ENCODE data around the gene TSSK6.

TSSK6 gene

GRCh38 chr19:19530423-19530804, 15.1 kb upstream of the TSSK6 start:
- H3K27ac Mint-ChIP-seq, result no peak overlapping the region
- H3K4me3 Mint-ChIP-seq, result no peak overlapping the region
- DNase-seq, result no peak
- no peak for ATAC-seq (replicated peaks)
- no peaks in the 10 kb centered on the region for H3K27me3 Mint-ChIP-seq
- peaks cover 8 to 18% of the 10 kb centered on the region in 2 donors for H3K4me1 Mint-ChIP-seq
- no peaks in the 10 kb centered on the region for H3K9me3 Mint-ChIP-seq
- H3K36me3 Mint-ChIP-seq, result peaks cover 27 to 46% of the 10 kb centered on the region in 2 donors

DNA sequence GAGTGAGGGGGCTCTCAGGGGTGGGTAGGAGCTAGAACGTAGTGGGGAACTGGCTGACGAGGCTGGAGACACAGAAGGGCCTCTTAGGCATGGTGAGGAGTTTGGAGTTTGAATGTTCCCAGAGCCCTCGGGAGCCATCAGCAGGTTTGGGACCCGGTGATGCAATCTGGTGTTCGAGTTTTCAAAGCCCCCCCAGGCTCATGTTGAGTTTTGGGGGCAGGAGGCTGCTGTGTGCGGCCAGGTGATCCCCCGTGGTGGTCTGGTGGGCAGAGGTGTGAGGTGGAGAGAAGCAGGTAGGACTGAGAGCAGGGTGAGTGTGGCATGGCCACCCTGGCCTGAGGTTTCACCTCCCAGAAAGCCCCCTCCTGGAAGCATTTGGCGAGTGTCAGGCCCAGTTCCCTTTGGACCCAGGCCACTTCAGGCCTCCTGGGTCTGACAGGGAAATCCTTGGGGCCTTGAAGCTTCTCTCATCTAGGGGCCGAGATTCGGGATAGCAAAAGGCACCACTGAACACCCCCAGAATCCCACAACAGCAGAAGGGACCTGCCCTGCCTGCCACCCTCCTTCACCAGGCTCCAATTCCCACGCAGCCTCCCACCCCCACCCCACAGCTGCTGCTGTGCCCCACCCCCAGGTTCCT, 14.6 kb upstream of the TSSK6 start:
- Mint-ChIP-seq H3K27me3 (no peaks in the 10 kb centered on the region), H3K36me3 (peaks cover 27 to 42% of the 10 kb centered on the region in 2 donors), H3K4me1 (peaks cover 8 to 24% of the 10 kb centered on the region in 2 donors), H3K9me3 (no peaks in the 10 kb centered on the region), H3K4me3 (no peak overlapping the region), H3K27ac (no peak overlapping the region)
- ATAC-seq (replicated peaks), result no peak
- no peak for DNase-seq

DNA sequence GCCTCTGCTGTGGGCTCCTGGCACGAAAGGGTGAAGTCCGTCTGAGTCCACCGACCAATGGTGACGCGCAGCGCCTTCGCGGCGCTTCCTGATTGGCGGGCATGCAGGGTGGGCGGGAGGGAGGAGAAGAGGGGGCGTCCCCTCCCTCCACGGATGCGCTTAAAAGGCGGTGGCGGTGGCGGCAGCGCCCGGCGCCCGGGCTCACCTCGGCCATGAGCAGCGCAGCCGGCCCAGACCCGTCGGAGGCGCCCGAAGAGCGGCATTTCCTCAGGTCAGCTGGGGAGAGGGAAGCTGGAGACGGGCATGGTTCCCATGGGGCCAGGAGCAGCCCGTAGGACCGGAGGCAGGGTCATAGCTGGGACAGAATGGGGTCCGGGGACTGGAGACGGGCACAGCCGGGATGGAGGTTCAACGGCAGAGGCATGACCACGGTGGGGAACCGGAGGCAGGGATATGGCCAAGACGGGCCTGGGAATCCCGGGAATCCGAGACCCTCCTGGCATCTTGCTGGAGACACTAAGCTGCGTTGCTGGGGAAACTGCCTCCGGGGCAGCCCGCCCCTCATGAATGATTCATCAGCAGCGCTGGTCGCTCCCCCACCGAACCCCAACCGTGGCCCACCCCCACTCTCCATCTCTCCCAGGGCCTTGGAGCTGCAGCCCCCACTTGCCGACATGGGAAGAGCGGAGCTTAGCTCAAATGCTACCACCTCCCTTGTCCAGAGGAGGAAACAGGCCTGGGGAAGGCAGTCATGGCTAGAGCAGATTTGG, 13.6 kb upstream of the TSSK6 start, which contains the start of gene YJEFN3:
TSS of gene YJEFN3 (plus strand) at position 191 of the 770 bp plus-strand sequence. CDS start at position 213, 22 bp downstream.
- ATAC-seq (replicated peaks) (no peak), DNase-seq (no peak)
- Mint-ChIP-seq H3K36me3 (peaks cover 22 to 41% of the 10 kb centered on the region in 2 donors), H3K4me3 (no peak within 1 kb of the TSS), H3K4me1 (peaks cover 7 to 29% of the 10 kb centered on the region in 2 donors), H3K27me3 (no peaks in the 10 kb centered on the region), H3K9me3 (no peaks in the 10 kb centered on the region), H3K27ac (peak within 1 kb of the TSS; percentile 49)

GRCh38 chr19:19527674-19528625, 12.6 kb upstream of the TSSK6 start:
- Mint-ChIP-seq H3K27ac (no peak overlapping the region), H3K9me3 (no peaks in the 10 kb centered on the region), H3K36me3 (peaks cover 20 to 42% of the 10 kb centered on the region in 2 donors), H3K27me3 (no peaks in the 10 kb centered on the region), H3K4me1 (peaks cover 7 to 31% of the 10 kb centered on the region in 2 donors), H3K4me3 (no peak overlapping the region)
- ATAC-seq (replicated peaks), result no peak
- DNase-seq, result no peak

GRCh38 chr19:19527371-19527656, 12.0 kb upstream of the TSSK6 start:
- peaks cover 7 to 29% of the 10 kb centered on the region in 2 donors for H3K4me1 Mint-ChIP-seq
- H3K27ac Mint-ChIP-seq, result no peak overlapping the region

DNA sequence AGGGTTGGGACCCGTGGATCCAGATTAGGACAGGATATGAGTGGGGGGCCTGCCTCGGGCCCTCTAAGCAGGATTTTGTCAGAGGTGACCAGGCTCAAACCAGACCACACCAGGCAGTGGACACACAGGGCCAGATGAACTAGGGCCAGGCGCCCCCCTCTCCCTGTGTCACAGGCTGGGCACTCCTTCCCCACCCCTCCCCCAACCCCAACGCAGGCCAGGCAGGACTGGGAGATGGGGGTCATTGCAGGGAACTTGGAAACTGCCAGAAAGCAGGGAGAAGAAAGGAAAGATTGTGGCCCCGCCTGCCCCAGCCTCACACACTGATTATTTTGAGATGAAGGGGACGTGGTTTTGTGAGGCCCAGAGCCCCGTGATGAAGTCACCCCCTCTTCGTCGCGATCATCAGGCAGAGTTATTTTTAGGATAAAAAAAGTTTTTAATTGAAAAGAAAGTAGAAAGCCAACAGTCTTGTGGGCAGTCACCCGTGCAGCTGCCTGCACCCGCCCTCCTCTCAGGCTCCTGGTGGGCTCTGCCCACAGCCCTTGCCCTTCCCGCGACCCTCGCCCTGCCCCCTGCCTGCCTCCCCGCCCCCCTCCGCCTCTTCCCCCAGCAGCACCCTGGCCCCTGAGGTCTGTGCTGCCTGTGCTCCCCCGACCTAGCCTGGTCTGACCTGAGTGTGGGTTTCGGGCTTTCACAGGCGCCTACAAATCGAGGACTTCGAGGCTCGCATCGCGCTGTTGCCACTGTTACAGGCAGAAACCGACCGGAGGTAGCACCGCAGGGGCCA, 11.4 kb upstream of the TSSK6 start:
- peak overlapping the region; percentile 67 for H3K27ac Mint-ChIP-seq
- no peaks in the 10 kb centered on the region for H3K27me3 Mint-ChIP-seq
- no peak for ATAC-seq (replicated peaks)

More at GRCh38 chr19:19527371-19527656, 12.0 kb upstream of the TSSK6 start:
- DNase-seq, result no peak
- ATAC-seq (replicated peaks), result no peak
- H3K9me3 Mint-ChIP-seq, result no peaks in the 10 kb centered on the region
- H3K36me3 Mint-ChIP-seq, result peaks cover 19 to 46% of the 10 kb centered on the region in 2 donors
- H3K4me3 Mint-ChIP-seq, result no peak overlapping the region
- no peaks in the 10 kb centered on the region for H3K27me3 Mint-ChIP-seq

GRCh38 chr19:19525611-19526380, 10.4 kb upstream of the TSSK6 start:
- Mint-ChIP-seq H3K4me3 (no peak overlapping the region), H3K36me3 (peaks cover 16 to 41% of the 10 kb centered on the region in 2 donors), H3K9me3 (no peaks in the 10 kb centered on the region), H3K27me3 (no peaks in the 10 kb centered on the region), H3K4me1 (peaks cover 4 to 26% of the 10 kb centered on the region in 2 donors), H3K27ac (no peak overlapping the region)
- DNase-seq (no peak), ATAC-seq (replicated peaks) (no peak)

More for the DNA sequence above, 11.4 kb upstream of the TSSK6 start:
- DNase-seq, result no peak
- Mint-ChIP-seq H3K9me3 (no peaks in the 10 kb centered on the region), H3K4me3 (no peak overlapping the region), H3K4me1 (peaks cover 4 to 24% of the 10 kb centered on the region in 2 donors), H3K36me3 (peaks cover 16 to 41% of the 10 kb centered on the region in 2 donors)

- ATAC-seq (replicated peaks) (no peak), DNase-seq (no peak)
- Mint-ChIP-seq H3K4me3 (no peak overlapping the region), H3K36me3 (peaks cover 22 to 54% of the 10 kb centered on the region in 2 donors), H3K9me3 (no peaks in the 10 kb centered on the region), H3K27ac (no peak overlapping the region), H3K27me3 (no peaks in the 10 kb centered on the region), H3K4me1 (peaks cover 14 to 42% of the 10 kb centered on the region in 2 donors)
Measured at GRCh38 chr19:19524053-19524452, 8.7 kb upstream of the TSSK6 start.

- Mint-ChIP-seq H3K36me3 (peaks cover 20 to 51% of the 10 kb centered on the region in 2 donors), H3K27ac (no peak overlapping the region), H3K27me3 (no peaks in the 10 kb centered on the region), H3K4me3 (no peak overlapping the region), H3K4me1 (peaks cover 15 to 45% of the 10 kb centered on the region in 2 donors), H3K9me3 (no peaks in the 10 kb centered on the region)
- no peak for ATAC-seq (replicated peaks)
- DNase-seq, result no peak
Measured at GRCh38 chr19:19523177-19523576, 7.8 kb upstream of the TSSK6 start.

DNA sequence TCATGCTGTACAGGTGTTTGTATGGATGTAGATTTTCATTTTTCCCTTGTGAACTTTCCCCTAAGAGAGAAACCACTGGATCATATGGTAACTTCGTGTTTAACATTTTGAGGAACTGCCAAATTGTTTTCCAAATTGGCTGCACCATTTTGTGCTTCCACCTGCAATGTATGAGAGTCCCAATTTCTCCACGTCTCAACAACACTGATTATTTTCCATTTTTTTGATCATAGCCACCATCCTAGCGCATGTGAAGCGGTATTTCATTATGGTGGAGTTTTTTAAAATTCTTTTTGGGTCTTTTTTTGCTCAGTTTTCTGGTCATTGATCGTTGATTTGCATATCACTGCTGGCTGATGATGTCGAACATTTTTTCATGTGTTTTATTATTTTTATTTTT, 5.6 kb upstream of the TSSK6 start:
- Mint-ChIP-seq H3K9me3 (no peaks in the 10 kb centered on the region), H3K4me3 (no peak overlapping the region), H3K4me1 (peaks cover 13 to 45% of the 10 kb centered on the region in 2 donors), H3K27ac (no peak overlapping the region), H3K36me3 (peaks cover 15 to 34% of the 10 kb centered on the region in 2 donors), H3K27me3 (no peaks in the 10 kb centered on the region)
- DNase-seq, result no peak
- ATAC-seq (replicated peaks), result no peak

DNA sequence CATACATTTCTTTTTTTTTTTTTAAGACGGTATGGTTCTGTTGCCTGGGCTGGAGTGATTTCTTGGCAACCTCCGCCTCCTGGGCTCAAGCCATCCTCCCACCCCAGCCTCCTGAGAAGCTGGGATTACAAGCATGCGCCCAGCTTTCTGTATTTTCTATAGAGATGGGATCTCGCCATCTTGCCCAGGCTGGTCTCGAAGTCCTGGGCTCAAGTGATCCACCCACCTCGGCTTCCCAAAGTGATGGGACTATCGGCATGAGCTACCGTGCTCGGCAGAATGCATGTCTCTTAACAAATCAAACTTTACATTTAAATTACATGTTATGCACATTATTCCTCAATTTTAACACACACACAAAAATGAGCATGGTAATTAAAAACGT, 1.9 kb upstream of the TSSK6 start:
- Mint-ChIP-seq H3K27ac (no peak overlapping the region), H3K4me3 (peak overlapping the region; percentile 52 to 89), H3K4me1 (peaks cover 12 to 41% of the 10 kb centered on the region in 2 donors), H3K27me3 (no peaks in the 10 kb centered on the region), H3K9me3 (no peaks in the 10 kb centered on the region), H3K36me3 (peaks cover 22 to 30% of the 10 kb centered on the region in 2 donors)
- DNase-seq (no peak), ATAC-seq (replicated peaks) (no peak)

GRCh38 chr19:19515642-19516519, 533 bp upstream of the TSSK6 start, which contains the start of gene NDUFA13:
NDUFA13 (plus strand) TSS chr19:19516225; CDS start chr19:19516239, 14 bp downstream.
- ATAC-seq (replicated peaks) (peak; percentile 96 to 97), DNase-seq (peak; percentile 93)
- Mint-ChIP-seq H3K9me3 (no peaks in the 10 kb centered on the region), H3K36me3 (peaks cover 21 to 29% of the 10 kb centered on the region in 2 donors), H3K4me1 (peaks cover 12 to 39% of the 10 kb centered on the region in 2 donors), H3K27me3 (no peaks in the 10 kb centered on the region), H3K4me3 (peak within 1 kb of the TSS; percentile 89 to 97), H3K27ac (peak within 1 kb of the TSS; percentile 95)

All from stimulated activated naive B cell treated with anti-CD40 and anti-IgM and Interleukin-4, amounts not matched to agents 10 μg/mL and 1 μg/mL and 100 μg/mL, for 72 hours (primary cell).